H54 (cell line): ENCODE results near the gene TMEM220.
"Not testable (repeated sequence)": the region's sequence is repeated elsewhere in the genome, so short reads cannot be mapped to it uniquely, and the experiment has no call there.

Experiments used
- DNase-seq: peaks from one replicate; pipeline ENCODE4 v3.0.0; 2011; ENCODE audit warnings: low spot score, mixed read lengths; ENCODE audit not compliant: insufficient read length
- FAIRE-seq: peaks from 3 replicates; lab custom pipeline; 2011; peaks lifted over from hg19 to GRCh38; lab: Jason Lieb, UNC
- POLR2A ChIP-seq: IDR thresholded peaks from 2 replicates; pipeline ENCODE4 v1.6.1; 2011; ENCODE audit warnings: low read depth, mild to moderate bottlenecking, low read length

The TMEM220 gene

GRCh38 chr17:10726196-10726595 lies 3.6 kb downstream of the TMEM220 start:
- DNase-seq (no peak), FAIRE-seq (no peak)
- TF ChIP-seq POLR2A, result no peak

DNA sequence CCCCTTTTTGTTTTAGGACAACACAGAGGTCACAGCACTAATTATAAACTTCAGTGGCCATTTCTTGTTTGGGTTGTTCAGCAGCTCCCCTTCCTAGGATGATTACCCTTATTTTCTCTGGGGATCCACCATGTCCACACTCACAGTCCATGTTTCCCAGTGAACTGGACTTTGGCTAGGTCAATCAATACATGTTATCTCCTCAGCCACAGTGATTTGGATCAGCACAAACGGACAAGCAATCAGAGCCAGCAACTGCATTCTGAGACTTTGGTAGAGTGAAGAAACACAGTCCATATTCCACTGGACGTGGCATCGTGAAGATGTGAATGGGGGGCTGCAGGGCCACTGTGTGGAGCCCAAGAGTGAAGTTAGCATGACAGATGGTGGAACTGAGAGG lies 4.6 kb downstream of the TMEM220 start:
- no peak for FAIRE-seq
- no peak for DNase-seq
- no peak for TF ChIP-seq POLR2A

DNA sequence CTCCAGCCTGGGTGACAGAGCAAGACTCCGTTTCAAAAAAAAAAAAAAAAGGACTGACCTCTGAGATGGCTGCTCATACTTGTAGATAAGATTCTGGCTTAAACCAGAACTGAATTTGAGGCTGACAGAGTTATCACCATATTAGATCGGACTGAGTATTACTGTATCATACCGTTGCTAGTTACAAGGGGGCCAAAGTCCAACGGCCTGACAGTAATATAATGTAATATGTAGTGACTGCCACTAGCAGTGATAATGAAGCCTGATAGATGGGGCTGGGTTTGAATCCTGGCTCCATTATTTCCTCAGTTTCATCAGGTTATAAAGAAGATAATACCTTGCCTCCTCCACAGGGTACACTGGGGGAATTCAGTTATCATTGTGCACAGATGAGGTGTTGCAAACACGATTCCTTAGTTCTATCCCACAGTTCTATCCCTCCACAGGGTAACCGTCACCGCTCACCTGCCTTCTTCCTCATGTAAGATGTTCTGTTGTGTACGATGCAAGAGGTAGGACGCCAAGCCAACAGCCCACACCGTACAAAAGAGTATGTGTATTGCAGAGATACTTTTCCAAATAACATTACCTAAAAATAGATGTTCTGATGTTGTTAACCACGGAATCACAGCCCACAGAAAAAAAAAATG lies 5.2 kb downstream of the TMEM220 start:
- TF ChIP-seq POLR2A, result no peak
- no peak for FAIRE-seq
- DNase-seq, result no peak

DNA sequence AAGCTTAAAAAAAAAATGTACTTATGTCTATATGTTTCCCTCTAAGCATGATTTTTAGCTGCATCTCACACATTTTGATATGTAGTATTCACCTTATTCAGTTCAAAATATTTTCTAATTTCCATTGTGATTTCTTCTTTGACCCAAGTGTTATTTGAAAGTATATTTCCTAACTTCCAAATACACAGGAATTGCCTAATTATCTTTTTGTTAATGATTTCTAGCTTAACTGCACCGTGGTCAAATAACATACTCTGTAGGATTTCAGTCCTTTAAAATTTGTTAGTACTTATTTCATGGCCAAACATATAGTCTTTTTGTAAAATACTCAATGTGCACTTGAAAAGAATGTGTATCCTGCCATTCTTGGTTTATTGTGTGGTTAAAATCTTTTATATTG lies 11.3 kb downstream of the TMEM220 start:
- DNase-seq (no peak), FAIRE-seq (no peak)
- no peak for TF ChIP-seq POLR2A

GRCh38 chr17:10716218-10716617 lies 13.6 kb downstream of the TMEM220 start:
- TF ChIP-seq POLR2A, result no peak
- no peak for DNase-seq
- FAIRE-seq, result no peak

DNA sequence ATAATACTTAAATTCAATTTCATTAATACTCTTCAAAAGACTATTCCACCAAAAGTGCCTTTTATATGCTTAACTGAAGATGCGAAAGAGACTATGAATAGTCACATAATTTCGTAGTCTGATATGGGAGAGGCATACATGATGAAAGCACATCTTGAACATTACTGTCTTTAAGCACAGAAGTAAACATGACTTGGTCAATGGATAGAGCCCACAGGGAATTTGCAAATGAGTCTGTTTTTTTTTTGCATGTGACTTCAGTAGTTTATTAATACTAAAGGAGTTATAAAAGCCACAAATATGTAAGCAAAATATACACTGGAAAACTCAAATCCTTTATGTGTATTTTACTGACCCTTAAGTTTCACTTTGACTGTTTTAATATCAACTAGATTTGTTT lies 16.5 kb downstream of the TMEM220 start:
- no peak for FAIRE-seq
- TF ChIP-seq POLR2A, result no peak
- DNase-seq, result no peak

GRCh38 chr17:10705727-10706126 lies 24.1 kb downstream of the TMEM220 start:
- TF ChIP-seq POLR2A, result no peak
- DNase-seq (no peak), FAIRE-seq (no peak)

DNA sequence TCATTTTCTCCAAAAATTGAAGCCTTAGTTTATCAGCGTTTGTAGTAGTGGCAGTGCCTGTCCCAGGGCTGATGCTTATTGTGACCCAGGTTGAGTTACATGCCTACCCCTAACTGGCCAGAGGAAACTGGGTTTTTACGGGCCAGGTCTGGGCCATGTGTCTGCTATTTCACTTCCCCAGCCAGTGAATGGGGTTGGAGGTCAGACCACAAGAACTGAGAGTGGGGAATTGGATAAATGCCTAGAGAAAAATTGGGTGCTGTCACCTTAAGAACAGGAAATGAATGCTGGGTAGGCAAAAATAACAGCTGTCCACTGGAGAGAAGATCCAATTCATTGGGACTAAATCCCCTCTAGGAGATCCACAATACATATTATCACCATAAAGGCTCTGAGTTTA lies 27.2 kb downstream of the TMEM220 start:
- no peak for TF ChIP-seq POLR2A
- peak; percentile 73 for FAIRE-seq
- no peak for DNase-seq

DNA sequence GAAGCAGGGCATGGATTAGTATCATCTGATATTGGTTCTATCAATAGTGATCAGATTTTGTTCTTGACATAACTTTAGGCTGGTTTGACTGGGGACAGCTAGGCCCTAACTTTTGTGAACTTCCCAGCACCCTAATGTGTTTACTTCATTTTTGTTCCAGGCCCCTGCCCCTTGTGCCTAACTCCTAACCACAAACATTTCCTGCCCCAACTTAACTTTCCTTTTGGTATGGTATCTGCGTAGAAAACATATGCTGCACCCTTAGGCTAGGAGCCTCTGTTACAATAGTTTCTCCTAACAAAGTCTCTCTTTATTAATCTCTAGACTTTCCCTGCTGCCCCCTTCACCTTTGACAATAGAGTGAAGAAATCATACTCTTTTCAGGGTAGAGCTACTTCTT lies 30.0 kb downstream of the TMEM220 start:
- FAIRE-seq, result no peak
- no peak for TF ChIP-seq POLR2A
- DNase-seq, result no peak

- FAIRE-seq (no peak), DNase-seq (no peak)
- TF ChIP-seq POLR2A, result no peak
Observed at GRCh38 chr17:10698096-10698818, 31.6 kb downstream of the TMEM220 start.

GRCh38 chr17:10697092-10698081 lies 32.4 kb downstream of the TMEM220 start, which contains the start of the genes ADPRM and SCO1:
Gene ADPRM, plus strand, starts transcription at chr17:10697594. Its CDS starts 7,333 bp downstream, at chr17:10704927.
Gene SCO1, minus strand, starts transcription at chr17:10697533. Its CDS starts 26 bp downstream, at chr17:10697507.
- peak; percentile 86 for DNase-seq
- TF ChIP-seq POLR2A, result peak; percentile 73
- FAIRE-seq, result peak; percentile 89

DNA sequence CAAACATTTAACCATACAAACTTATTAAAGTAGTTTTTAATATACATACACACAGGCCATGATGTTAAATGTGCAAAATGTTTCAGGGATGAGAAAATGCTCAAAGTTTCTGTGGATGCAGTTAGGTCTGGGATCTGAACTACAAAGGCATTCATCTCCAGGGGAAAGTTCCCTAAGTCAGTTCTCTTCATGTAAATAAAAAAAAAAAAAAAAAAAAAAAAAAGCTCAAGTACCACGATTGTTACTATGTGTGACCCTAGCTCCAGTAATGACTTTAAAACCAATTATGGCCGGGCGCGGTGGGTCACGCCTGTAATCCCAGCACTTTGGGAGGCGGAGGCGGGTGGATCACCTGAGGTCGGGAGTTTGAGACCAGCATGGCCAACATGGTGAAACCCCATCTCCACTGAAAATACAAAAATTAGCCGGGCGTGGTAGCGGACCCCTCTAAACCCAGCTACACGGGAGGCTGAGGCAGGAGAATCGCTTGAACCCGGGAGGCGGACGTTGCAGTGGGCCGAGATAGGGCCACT lies 33.9 kb downstream of the TMEM220 start:
- FAIRE-seq, DNase-seq: not testable (repeated sequence)

GRCh38 chr17:10687499-10687898 lies 42.3 kb downstream of the TMEM220 start:
- no peak for TF ChIP-seq POLR2A
- DNase-seq (no peak), FAIRE-seq (no peak)
